B cell (primary cell): ENCODE results near the gene NVL. TPM values are rescaled to one million over a fixed set of nuclear protein-coding genes. Genes with fewer than 3 reads are reported as not detected.

Source experiments
- ATAC-seq: fragments of 200-7000 bp; cut with Tn5 transposase; one replicate; pipeline ENCODE4 v1.10.0; 2021; ENCODE audit warnings: low read depth, mild to moderate bottlenecking, moderate number of reproducible peaks, moderate library complexity
- CTCF ChIA-PET: fragments of 350-600 bp; sonication (Branson Sonifier 250); formaldehyde crosslinking; loops from one replicate; lab custom pipeline; 2021; ENCODE audit warnings: antibody characterized with exemption, inconsistent platforms; lab: Charles Lee
- POLR2A ChIA-PET: fragments of 350-600 bp; sonication (Branson Sonifier 250); formaldehyde crosslinking; loops from one replicate; lab custom pipeline; 2021; ENCODE audit warnings: antibody characterized with exemption; lab: Charles Lee
- DNase-seq: peaks from one replicate; pipeline ENCODE4 v3.0.0; 2013
- H2AFZ ChIP-seq: 2 replicates; pipeline ENCODE4 v1.6.1; 2012; ENCODE audit warnings: mild to moderate bottlenecking, low read depth, low read length; ENCODE audit not compliant: insufficient read depth, poor library complexity, severe bottlenecking
- H3K27ac ChIP-seq, 2 donors: 1 replicate in 1 of 2; 2 replicates in 1 of 2; pipeline ENCODE4 v1.5.1; 2012 to 2013; ENCODE audit warnings: low read length in 2 of 2, mild to moderate bottlenecking in 2 of 2, moderate library complexity in 1 of 2
- H3K27me3 ChIP-seq, 4 experiments: fragments of 200-600 bp in 1 of 4; sonication (generic) in 1 of 4; replicated peaks in 1 of 4; 1 replicate in 2 of 4; 2 replicates in 2 of 4; pipeline versions ENCODE4 v1.6.1 to v1.7.0; 2013 to 2016; ENCODE audit warnings: low read length in 3 of 4, mild to moderate bottlenecking in 2 of 4, mixed read lengths in 1 of 4, moderate library complexity in 1 of 4; ENCODE audit not compliant: insufficient read depth in 4 of 4, control insufficient read depth in 3 of 4; ENCODE audit errors: control extremely low read depth in 1 of 4
- H3K36me3 ChIP-seq, 2 experiments: replicated peaks in 1 of 2; 1 replicate in 1 of 2; 2 replicates in 1 of 2; pipeline versions ENCODE4 v1.6.1 to v1.7.1; 2013; ENCODE audit warnings: low read length in 1 of 2; ENCODE audit not compliant: insufficient read depth in 2 of 2, control insufficient read depth in 1 of 2; ENCODE audit errors: control extremely low read depth in 1 of 2, extremely low read depth in 1 of 2
- H3K4me1 ChIP-seq, 2 donors: fragments of 200-600 bp in 1 of 2; sonication (generic) in 1 of 2; 1 replicate in 1 of 2; 2 replicates in 1 of 2; pipeline versions ENCODE4 v1.5.1 to v1.6.1; 2013 to 2017; ENCODE audit warnings: low read length in 2 of 2; ENCODE audit not compliant: control insufficient read depth in 2 of 2, insufficient read depth in 2 of 2
- H3K4me2 ChIP-seq: replicated peaks from 2 replicates; pipeline ENCODE3; 2012; ENCODE audit warnings: mild to moderate bottlenecking, low read depth, low read length; ENCODE audit not compliant: poor library complexity, severe bottlenecking
- H3K4me3 ChIP-seq, 5 experiments: fragments of 200-600 bp in 1 of 5; sonication (generic) in 1 of 5; 1 replicate in 3 of 5; 2 replicates in 2 of 5; pipeline versions ENCODE4 v1.5.1 to v1.7.0; 2011 to 2016; ENCODE audit warnings: low read length in 4 of 5, mild to moderate bottlenecking in 4 of 5, low read depth in 2 of 5, control low read depth in 1 of 5, moderate library complexity in 1 of 5; ENCODE audit not compliant: insufficient read depth in 1 of 5; ENCODE audit errors: control extremely low read depth in 1 of 5, extremely low read depth in 1 of 5
- H3K79me2 ChIP-seq: fragments of 200-600 bp; sonication (generic); one replicate; pipeline ENCODE4 v1.6.0; 2016; ENCODE audit warnings: low read length; ENCODE audit not compliant: control insufficient read depth, insufficient read depth
- H3K9ac ChIP-seq: fragments of 200-600 bp; sonication (generic); 2 replicates; pipeline ENCODE4 v1.6.1; 2017; ENCODE audit warnings: mild to moderate bottlenecking, low read length, moderate library complexity
- H3K9me3 ChIP-seq, 3 donors: one replicate each; pipeline versions ENCODE4 v1.6.1 to v1.7.1; 2013; ENCODE audit warnings: low read length in 2 of 3; ENCODE audit not compliant: control insufficient read depth in 2 of 3, insufficient read depth in 1 of 3; ENCODE audit errors: control extremely low read depth in 1 of 3
- H4K20me1 ChIP-seq: 2 replicates; pipeline ENCODE4 v1.6.0; 2012; ENCODE audit warnings: mild to moderate bottlenecking, low read length; ENCODE audit not compliant: insufficient read depth, control insufficient read depth, poor library complexity, severe bottlenecking
- H3K27ac Mint-ChIP-seq: one replicate; pipeline ENCODE4 v1.8.0; 2021; ENCODE audit warnings: mixed read lengths
- H3K27me3 Mint-ChIP-seq: one replicate; pipeline ENCODE4 v1.8.0; 2021; ENCODE audit warnings: mixed read lengths
- H3K4me1 Mint-ChIP-seq: one replicate; pipeline ENCODE4 v1.8.0; 2021; ENCODE audit warnings: mixed read lengths
- H3K4me3 Mint-ChIP-seq: one replicate; pipeline ENCODE4 v1.8.0; 2021; ENCODE audit warnings: mixed read lengths
- H3K9me3 Mint-ChIP-seq: one replicate; pipeline ENCODE4 v1.8.0; 2022; ENCODE audit warnings: mixed read lengths; ENCODE audit not compliant: insufficient read depth
- CTCF ChIP-seq: fragments of 200-600 bp; IDR thresholded peaks from one replicate; pipeline ENCODE4 v1.8.0; 2022; ENCODE audit warnings: antibody characterized with exemption, mild to moderate bottlenecking
- EZH2 ChIP-seq: IDR thresholded peaks from 2 replicates; pipeline ENCODE4 v1.6.1; 2012; ENCODE audit warnings: borderline replicate concordance, low read depth, mild to moderate bottlenecking, moderate library complexity, low read length; ENCODE audit not compliant: insufficient read depth, poor library complexity, severe bottlenecking
- WGBS: methylation state at CpG from one replicate; pipeline ENCODE4 v1.1.5; 2013; ENCODE audit warnings: missing lambda C conversion rate; ENCODE audit not compliant: insufficient coverage; 5-methylcytosine and 5-hydroxymethylcytosine counted together
- intact Hi-C: fragments of 100-400 bp; cut with micrococcal nuclease; formaldehyde crosslinking; loops from one replicate; pipeline ENCODE4 v1.10.0; 2022
- polyA plus RNA-seq: library from polyadenylated mRNA; depleted of rRNA; stranded (reverse); fragments of >200 nt; gene quantifications from 2 replicates; pipeline ENCODE4 v1.2.3, GENCODE V29; 2012
- total RNA-seq, 2 donors: library from RNA; stranded (reverse); fragments of 120-200 nt in 1 of 2; gene quantifications; 1 replicate in 1 of 2; 2 replicates in 1 of 2; pipeline versions ENCODE4 v1.2.3 to v1.2.4, GENCODE V29; 2013 to 2022

NVL gene
- total and polyA plus RNA-seq, 2 donors (not counting 1 experiment from before 2014, with no cell fraction given): 28.1 to 45.5 TPM

- no peak overlapping the region for H3K27ac Mint-ChIP-seq
- POLR2A ChIA-PET: interaction anchor here (0.7 kb wide), 1 partner anchor 65 kb away, joined by 3 read pairs; no protein-coding TSS in a partner anchor
- CTCF ChIA-PET: no interaction called here
- Histone ChIP-seq H3K9ac (no peak overlapping the region), H3K4me2 (no peak overlapping the region), H3K79me2 (no peaks in the 10 kb centered on the region), H3K27me3 (no peaks in the 10 kb centered on the region), H3K36me3 (peaks cover 8 to 46% of the 10 kb centered on the region in 2 experiments), H3K4me1 (no peaks in the 10 kb centered on the region), H3K9me3 (no peaks in the 10 kb centered on the region), H3K27ac (no peak overlapping the region), H2AFZ (no peak overlapping the region), H4K20me1 (no peaks in the 10 kb centered on the region), H3K4me3 (no peak overlapping the region)
- no peaks in the 10 kb centered on the region for H3K27me3 Mint-ChIP-seq
- 89% methylated on average over 1 of the region's 3 CpGs for whole genome bisulfite sequencing
- TF ChIP-seq CTCF: no peak
- TF ChIP-seq EZH2: no peak
- no peak for DNase-seq
- no peak for ATAC-seq
- intact Hi-C loops: no loop called here
- no peaks in the 10 kb centered on the region for H3K9me3 Mint-ChIP-seq
- no peak overlapping the region for H3K4me3 Mint-ChIP-seq
- no peaks in the 10 kb centered on the region for H3K4me1 Mint-ChIP-seq
Measured at GRCh38 chr1:224308064-224308463, 21.9 kb downstream of the NVL start.

GRCh38 chr1:224304767-224305166 lies 25.2 kb downstream of the NVL start:
- no peaks in the 10 kb centered on the region for H3K4me1 Mint-ChIP-seq
- H3K36me3 ChIP-seq: peaks cover 3 to 60% of the 10 kb centered on the region in 2 experiments
- H3K9ac ChIP-seq: no peak overlapping the region
- DNase-seq: no peak
- H4K20me1 ChIP-seq: no peaks in the 10 kb centered on the region
- no CpG with 5 or more reads among the region's 2 CpGs for whole genome bisulfite sequencing
- no peaks in the 10 kb centered on the region for H3K4me1 ChIP-seq
- H3K27ac ChIP-seq: no peak overlapping the region
- no peak overlapping the region for H3K4me2 ChIP-seq
- no peak overlapping the region for H3K4me3 ChIP-seq
- intact Hi-C loops: no loop called here
- TF ChIP-seq CTCF (no peak), EZH2 (no peak)
- H3K4me3 Mint-ChIP-seq: no peak overlapping the region
- H3K27me3 ChIP-seq: no peaks in the 10 kb centered on the region
- H3K9me3 Mint-ChIP-seq: no peaks in the 10 kb centered on the region
- H3K9me3 ChIP-seq: no peaks in the 10 kb centered on the region
- no peak overlapping the region for H2AFZ ChIP-seq
- POLR2A ChIA-PET: no interaction called here
- H3K79me2 ChIP-seq: no peaks in the 10 kb centered on the region
- CTCF ChIA-PET: no interaction called here
- no peak for ATAC-seq
- no peaks in the 10 kb centered on the region for H3K27me3 Mint-ChIP-seq
- H3K27ac Mint-ChIP-seq: no peak overlapping the region
